HEK293T (cell line): ENCODE data around the gene PRSS1.

Experiments used
- ARNT ChIP-seq: fragments of 450-650 bp; IDR thresholded peaks from 2 replicates; pipeline ENCODE4 v1.6.1; 2017; ENCODE audit warnings: mild to moderate bottlenecking
- ELF4 ChIP-seq: fragments of 450-650 bp; IDR thresholded peaks from 2 replicates; pipeline ENCODE4 v1.6.1; 2017; ENCODE audit warnings: antibody characterized with exemption
- FOXA1 ChIP-seq: fragments of 450-650 bp; IDR thresholded peaks from 2 replicates; pipeline ENCODE4 v1.6.1; 2016; ENCODE audit warnings: mild to moderate bottlenecking
- FOXK2 ChIP-seq: fragments of 450-650 bp; IDR thresholded peaks from 2 replicates; pipeline ENCODE4 v1.6.1; 2016; ENCODE audit warnings: mild to moderate bottlenecking
- L3MBTL2 ChIP-seq: fragments of 450-650 bp; conservative IDR thresholded peaks from 2 replicates; pipeline ENCODE4 v1.6.1; 2016; ENCODE audit warnings: mild to moderate bottlenecking
- NFRKB ChIP-seq: fragments of 450-650 bp; IDR thresholded peaks from 2 replicates; pipeline ENCODE4 v1.6.1; 2016; ENCODE audit warnings: mild to moderate bottlenecking, moderate library complexity
- PKNOX1 ChIP-seq: fragments of 450-650 bp; IDR thresholded peaks from 2 replicates; pipeline ENCODE4 v1.6.1; 2016
- SP1 ChIP-seq: fragments of 450-650 bp; IDR thresholded peaks from 2 replicates; pipeline ENCODE4 v1.6.1; 2017
- SUZ12 ChIP-seq: fragments of 450-650 bp; IDR thresholded peaks from 2 replicates; pipeline ENCODE4 v1.6.1; 2016; ENCODE audit warnings: mild to moderate bottlenecking
- ZNF384 ChIP-seq: fragments of 450-650 bp; IDR thresholded peaks from 2 replicates; pipeline ENCODE4 v1.6.1; 2016

- TF ChIP-seq ZNF384 (no peak), FOXK2 (no peak), SP1 (no peak), PKNOX1 (no peak), ELF4 (no peak), NFRKB (no peak), SUZ12 (no peak), ARNT (no peak), L3MBTL2 (no peak), FOXA1 (no peak)
Observed at GRCh38 chr7:142703655-142704305, 45.5 kb upstream of the PRSS1 start.
